OCI-LY3 (cell line): ENCODE data around the gene DDIAS.
"Not testable (repeated sequence)": the region's sequence is repeated elsewhere in the genome, so short reads cannot be mapped to it uniquely, and the experiment has no call there.

Experiments
- CTCF ChIP-seq: fragments of 200-600, 300-600 bp; sonication (generic); IDR thresholded peaks from 2 replicates; pipeline ENCODE4 v1.5.1; 2014; ENCODE audit warnings: antibody characterized with exemption, low read length, low read depth
- EZH2phosphoT487 ChIP-seq: fragments of 200-600 bp; shearing (Covaris generic); IDR thresholded peaks from 2 replicates; pipeline ENCODE4 v1.6.1; 2018; ENCODE audit warnings: antibody characterized with exemption, mixed run types, low read depth

GRCh38 chr11:82920227-82920626, 18.7 kb downstream of the DDIAS start:
- TF ChIP-seq CTCF, EZH2phosphoT487: not testable (repeated sequence)
